Right lobe of liver (tissue), 6 donors: ENCODE data around the gene CANT1. TPM values are rescaled to one million over a fixed set of nuclear protein-coding genes. Genes with fewer than 3 reads are reported as not detected.

Experiments used
- ATAC-seq, 4 donors: fragments of 200-7000 bp; cut with Tn5 transposase; one replicate each; pipeline ENCODE4 v1.9.1; 2020; ENCODE audit warnings: mild to moderate bottlenecking in 4 of 4, moderate library complexity in 4 of 4
- DNase-seq, 3 donors: peaks; one replicate each; pipeline ENCODE4 v3.0.0-alpha.2; 2020
- H3K27ac ChIP-seq, 3 donors: fragments of 200-600 bp; one replicate each; pipeline ENCODE4 v1.8.0; 2022
- H3K27me3 ChIP-seq, 2 donors: fragments of 200-600 bp; one replicate each; pipeline ENCODE4 v1.8.0; 2022
- H3K36me3 ChIP-seq, 4 donors: fragments of 200-600 bp; sonication (generic) in 1 of 4; one replicate each; pipeline versions ENCODE4 v1.5.1 to v1.8.0; 2017 to 2022; ENCODE audit warnings: control low read depth in 1 of 4
- H3K4me1 ChIP-seq, 4 donors: fragments of 200-600 bp; sonication (generic) in 1 of 4; one replicate each; pipeline versions ENCODE4 v1.5.1 to v1.8.0; 2017 to 2022; ENCODE audit warnings: control low read depth in 1 of 4
- H3K4me3 ChIP-seq, 3 donors: fragments of 200-600 bp; one replicate each; pipeline ENCODE4 v1.8.0; 2022
- H3K9me3 ChIP-seq, 4 donors: fragments of 200-600 bp; sonication (generic) in 1 of 4; one replicate each; pipeline versions ENCODE4 v1.5.1 to v1.8.0; 2017 to 2022; ENCODE audit warnings: control low read depth in 1 of 4
- CTCF ChIP-seq, 4 donors: fragments of 200-600 bp in 3 of 4; fragments of 450-650 bp in 1 of 4; IDR thresholded peaks; one replicate each; pipeline versions ENCODE4 v1.5.1 to v1.8.0; 2016 to 2022; ENCODE audit warnings: antibody characterized with exemption in 4 of 4, mild to moderate bottlenecking in 2 of 4
- POLR2A ChIP-seq: fragments of 450-650 bp; IDR thresholded peaks from one replicate; pipeline ENCODE4 v1.6.1; 2017; ENCODE audit warnings: antibody characterized with exemption, mild to moderate bottlenecking
- WGBS: methylation state at CpG from one replicate; pipeline ENCODE4 v1.1.6; 2018; ENCODE audit warnings: low coverage, low lambda C conversion rate; ENCODE audit not compliant: insufficient coverage; ENCODE audit errors: missing lambda C conversion rate; 5-methylcytosine and 5-hydroxymethylcytosine counted together
- intact Hi-C, 2 donors: fragments of 100-400 bp; cut with DNase I; formaldehyde crosslinking; loops; one replicate each; pipeline versions ENCODE4 v1.11.2 to v1.14.1; 2022
- total RNA-seq, 6 experiments: library from RNA; depleted of rRNA in 2 of 6; stranded (reverse); fragments of >200 nt in 2 of 6; fragmentation: NEBNext Ultra II Directional in 3 of 6; extraction: Animal tissue kit (Norgen Biotek cat#: 25700) in 3 of 6; gene quantifications; one replicate each; pipeline versions ENCODE4 v1.1.0 to v1.2.4, GENCODE V29; 2016 to 2023
- donor health status: DM: no; HTN: yes; CAD: no.
- donor health status: DM: no; HTN: no; CAD: no.
- donor health status: DM: no; HTN: no; CAD: no.
- donor health status: DM: no; HTN: yes; CAD: no.
- donor health status: DM: no; HTN: yes; CAD: no.

Gene CANT1
- total RNA-seq, 6 experiments from 2014 or later: 15.6 to 26.3 (median 18.7) TPM

GRCh38 chr17:79046916-79047280 is 37.3 kb upstream of the CANT1 start:
- intact Hi-C loops: no loop called here
- H3K4me3 ChIP-seq: no peak overlapping the region
- DNase-seq: no peak
- WGBS: 26% methylated on average over 5 of the region's 15 CpGs
- no peaks in the 10 kb centered on the region for H3K36me3 ChIP-seq
- H3K4me1 ChIP-seq: no peaks in the 10 kb centered on the region
- no peak for ATAC-seq
- no peaks in the 10 kb centered on the region for H3K27me3 ChIP-seq
- H3K9me3 ChIP-seq: no peaks in the 10 kb centered on the region
- H3K27ac ChIP-seq: no peak overlapping the region
- TF ChIP-seq POLR2A: no peak
- no peak for TF ChIP-seq CTCF (IDR thresholded peaks at IDR 0.05)

- intact Hi-C loops: no loop called here
- Histone ChIP-seq H3K4me3 (no peak overlapping the region), H3K27me3 (no peaks in the 10 kb centered on the region), H3K4me1 (no peaks in the 10 kb centered on the region), H3K9me3 (no peaks in the 10 kb centered on the region), H3K36me3 (no peaks in the 10 kb centered on the region), H3K27ac (no peak overlapping the region)
- 32% methylated on average over 14 of the region's 25 CpGs for WGBS
- TF ChIP-seq CTCF (IDR thresholded peaks at IDR 0.05): no peak
- TF ChIP-seq POLR2A: no peak
- no peak for ATAC-seq
- DNase-seq: no peak
These were observed 36.8 kb upstream of the CANT1 start for GRCh38 chr17:79046197-79046915.

- 0% methylated on average over 1 of the region's 11 CpGs for WGBS
- peak; percentile 83 to 93 (median 86) for ATAC-seq
- DNase-seq: peak; percentile 71 to 76 (median 74)
- Histone ChIP-seq H3K4me3 (no peak overlapping the region), H3K9me3 (no peaks in the 10 kb centered on the region), H3K27ac (no peak overlapping the region), H3K4me1 (no peaks in the 10 kb centered on the region), H3K36me3 (no peaks in the 10 kb centered on the region), H3K27me3 (no peaks in the 10 kb centered on the region)
- TF ChIP-seq POLR2A (no peak), CTCF (IDR thresholded peaks at IDR 0.05) (peak; percentile 80 to 95 (median 94))
- intact Hi-C loops: no loop called here
These were observed 36.3 kb upstream of the CANT1 start for GRCh38 chr17:79045842-79046196.

- Histone ChIP-seq H3K27me3 (no peaks in the 10 kb centered on the region), H3K9me3 (no peaks in the 10 kb centered on the region), H3K36me3 (no peaks in the 10 kb centered on the region), H3K27ac (no peak overlapping the region), H3K4me1 (no peaks in the 10 kb centered on the region), H3K4me3 (no peak overlapping the region)
- 57% methylated on average over 15 of the region's 15 CpGs for WGBS
- TF ChIP-seq POLR2A: no peak
- no peak for TF ChIP-seq CTCF (IDR thresholded peaks at IDR 0.05)
- DNase-seq: no peak
- intact Hi-C loops: no loop called here
- no peak for ATAC-seq
These were observed 35.6 kb upstream of the CANT1 start for GRCh38 chr17:79045001-79045729.
